H9 (cell line): ENCODE measurements around the gene LDB1. TPM values are rescaled to one million over a fixed set of nuclear protein-coding genes. Genes with fewer than 3 reads are reported as not detected.

Experiments used
- DNase-seq: peaks from one replicate; pipeline ENCODE4 v3.0.0-alpha.2; 2017
- H2AFZ ChIP-seq: one replicate; pipeline ENCODE4 v1.6.1; 2013; ENCODE audit warnings: mild to moderate bottlenecking, low read length, control low read depth, moderate library complexity
- H2AK5ac ChIP-seq: 2 replicates; pipeline ENCODE4 v1.6.1; 2013; ENCODE audit warnings: low read length, control low read depth, mixed read lengths; ENCODE audit not compliant: insufficient read length
- H2BK120ac ChIP-seq: one replicate; pipeline ENCODE4 v1.6.1; 2013; ENCODE audit warnings: low read depth, mild to moderate bottlenecking, low read length, control low read depth, inconsistent platforms; ENCODE audit not compliant: poor library complexity, severe bottlenecking
- H2BK12ac ChIP-seq: 2 replicates; pipeline ENCODE4 v1.6.1; 2013; ENCODE audit warnings: low read length, control low read depth, mixed read lengths, low read depth; ENCODE audit not compliant: insufficient read length
- H2BK15ac ChIP-seq: 2 replicates; pipeline ENCODE4 v1.6.1; 2013; ENCODE audit warnings: low read depth, low read length, control low read depth
- H2BK20ac ChIP-seq: one replicate; pipeline ENCODE4 v1.6.1; 2013; ENCODE audit warnings: low read depth, mild to moderate bottlenecking, low read length, control low read depth, inconsistent platforms; ENCODE audit not compliant: poor library complexity, severe bottlenecking
- H2BK5ac ChIP-seq: 2 replicates; pipeline ENCODE4 v1.6.1; 2013; ENCODE audit warnings: low read length, control low read depth, mixed read lengths; ENCODE audit not compliant: insufficient read length
- H3K14ac ChIP-seq: 2 replicates; pipeline ENCODE4 v1.6.1; 2013; ENCODE audit warnings: low read length, control low read depth; ENCODE audit not compliant: insufficient read depth
- H3K18ac ChIP-seq: 2 replicates; pipeline ENCODE4 v1.6.1; 2013; ENCODE audit warnings: low read depth, mild to moderate bottlenecking, mixed read lengths, low read length, control low read depth; ENCODE audit not compliant: insufficient read length
- H3K23ac ChIP-seq: 2 replicates; pipeline ENCODE4 v1.6.1; 2013; ENCODE audit warnings: low read length, control low read depth, mixed read lengths, low read depth; ENCODE audit not compliant: insufficient read length
- H3K23me2 ChIP-seq: 2 replicates; pipeline ENCODE4 v1.6.1; 2013; ENCODE audit warnings: low read depth, mild to moderate bottlenecking, mixed read lengths, low read length, control low read depth; ENCODE audit not compliant: insufficient read length, poor library complexity, severe bottlenecking
- H3K27ac ChIP-seq: 2 replicates; pipeline ENCODE4 v1.5.1; 2013; ENCODE audit warnings: low read length, control low read depth, mixed read lengths, low read depth; ENCODE audit not compliant: insufficient read length
- H3K27me3 ChIP-seq: 2 replicates; pipeline ENCODE4 v1.6.1; 2013; ENCODE audit warnings: low read length, control low read depth, inconsistent platforms; ENCODE audit not compliant: insufficient read depth
- H3K4ac ChIP-seq: 2 replicates; pipeline ENCODE4 v1.6.1; 2013; ENCODE audit warnings: low read depth, mild to moderate bottlenecking, control low read depth, inconsistent platforms, low read length, moderate library complexity
- H3K4me1 ChIP-seq: 2 replicates; pipeline ENCODE4 v1.6.1; 2013; ENCODE audit warnings: low read length, control low read depth, inconsistent platforms; ENCODE audit not compliant: insufficient read depth
- H3K4me2 ChIP-seq: 2 replicates; pipeline ENCODE4 v1.6.1; 2013; ENCODE audit warnings: low read length, control low read depth, mixed read lengths; ENCODE audit not compliant: insufficient read length, insufficient read depth
- H3K56ac ChIP-seq: 2 replicates; pipeline ENCODE4 v1.6.1; 2013; ENCODE audit warnings: low read depth, mild to moderate bottlenecking, mixed read lengths, low read length, control low read depth; ENCODE audit not compliant: insufficient read length
- H3K79me1 ChIP-seq: 2 replicates; pipeline ENCODE4 v1.6.1; 2013; ENCODE audit warnings: low read depth, mild to moderate bottlenecking, moderate library complexity, low read length, control low read depth, inconsistent platforms; ENCODE audit not compliant: insufficient read depth, poor library complexity, severe bottlenecking
- H3K79me2 ChIP-seq: 2 replicates; pipeline ENCODE4 v1.6.1; 2013; ENCODE audit warnings: low read length, control low read depth, inconsistent platforms; ENCODE audit not compliant: insufficient read depth
- H3K9ac ChIP-seq: 2 replicates; pipeline ENCODE4 v1.6.1; 2013; ENCODE audit warnings: low read length, control low read depth, mixed read lengths; ENCODE audit not compliant: insufficient read length; ENCODE audit errors: extremely low read depth
- H3K9me3 ChIP-seq: one replicate; pipeline ENCODE4 v1.6.1; 2013; ENCODE audit warnings: low read depth, low read length, inconsistent platforms; ENCODE audit not compliant: control insufficient read depth
- H3T11ph ChIP-seq: one replicate; pipeline ENCODE4 v1.6.1; 2013; ENCODE audit warnings: mild to moderate bottlenecking, low read length, control low read depth, inconsistent platforms
- H4K20me1 ChIP-seq: one replicate; pipeline ENCODE4 v1.6.1; 2013; ENCODE audit not compliant: control insufficient read depth, insufficient read length, insufficient read depth
- H4K5ac ChIP-seq: 2 replicates; pipeline ENCODE4 v1.6.1; 2013; ENCODE audit warnings: low read depth, mild to moderate bottlenecking, mixed read lengths, low read length, control low read depth; ENCODE audit not compliant: insufficient read length
- H4K8ac ChIP-seq: replicated peaks from 2 replicates; pipeline ENCODE4 v1.6.1; 2013; ENCODE audit warnings: low read length, control low read depth, mixed read lengths, low read depth; ENCODE audit not compliant: insufficient read length
- H4K91ac ChIP-seq: 2 replicates; pipeline ENCODE4 v1.6.1; 2013; ENCODE audit warnings: low read depth, mild to moderate bottlenecking, moderate library complexity, mixed read lengths, low read length, control low read depth; ENCODE audit not compliant: insufficient read length
- H3K27ac Mint-ChIP-seq, 3 experiments: 2 replicates in 2 of 3; 3 replicates in 1 of 3; pipeline ENCODE4 v1.8.0; 2020 to 2021; ENCODE audit warnings: mixed read lengths in 3 of 3, mild to moderate bottlenecking in 1 of 3, moderate library complexity in 1 of 3
- H3K27me3 Mint-ChIP-seq: 2 replicates; pipeline ENCODE4 v1.8.0; 2021; ENCODE audit warnings: low read depth, mild to moderate bottlenecking, moderate library complexity, mixed read lengths
- H3K36me3 Mint-ChIP-seq, 3 experiments: 2 replicates in 2 of 3; 3 replicates in 1 of 3; pipeline ENCODE4 v1.8.0; 2020 to 2021; ENCODE audit warnings: low read depth in 3 of 3, mixed read lengths in 3 of 3; ENCODE audit not compliant: insufficient read depth in 1 of 3
- H3K4me1 Mint-ChIP-seq, 2 experiments: 2 replicates each; pipeline ENCODE4 v1.8.0; 2020; ENCODE audit warnings: mixed read lengths in 2 of 2
- H3K4me3 Mint-ChIP-seq, 2 experiments: 2 replicates in 1 of 2; 3 replicates in 1 of 2; pipeline ENCODE4 v1.8.0; 2020 to 2021; ENCODE audit warnings: mild to moderate bottlenecking in 2 of 2, mixed read lengths in 2 of 2, moderate library complexity in 1 of 2
- H3K9me3 Mint-ChIP-seq, 2 experiments: 2 replicates in 1 of 2; 3 replicates in 1 of 2; pipeline ENCODE4 v1.8.0; 2020; ENCODE audit warnings: mild to moderate bottlenecking in 2 of 2, mixed read lengths in 2 of 2, moderate library complexity in 1 of 2
- total RNA-seq: library from RNA; stranded (reverse); gene quantifications from 2 replicates; pipeline ENCODE4 v1.2.1, GENCODE V29; 2021
- TF ChIP-seq, protein P1 (sequence below): fragments of 200-600 bp; sonication (generic); conservative IDR thresholded peaks from 3 replicates; pipeline ENCODE4 v1.8.0; 2021; ENCODE audit warnings: antibody characterized with exemption, mild to moderate bottlenecking

LDB1 gene
- total RNA-seq, 1 experiment from 2014 or later, result 80.5 TPM

DNA sequence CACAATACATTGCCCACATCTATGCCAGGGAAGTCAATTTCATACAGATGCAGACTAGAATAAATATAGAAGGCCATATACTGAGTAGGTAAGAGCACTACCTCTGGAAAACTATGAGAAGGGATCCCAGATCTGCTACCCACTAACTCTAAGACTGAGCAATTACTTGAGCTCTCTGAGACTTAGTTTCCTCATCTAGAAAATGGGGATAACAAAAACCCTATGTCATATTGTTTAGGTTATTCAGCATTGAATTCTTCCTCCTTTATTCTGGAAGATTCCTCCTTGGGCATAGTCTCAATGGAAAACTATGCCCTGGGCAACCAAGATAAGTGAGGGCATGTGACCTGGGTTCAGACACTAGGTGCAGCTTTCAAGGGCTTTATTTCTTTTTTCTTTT, 60.2 kb downstream of the LDB1 start:
- Mint-ChIP-seq H3K27me3 (peaks cover 18% of the 10 kb centered on the region), H3K27ac (no peak overlapping the region), H3K4me1 (peaks cover 15 to 17% of the 10 kb centered on the region in 2 experiments), H3K4me3 (no peak overlapping the region), H3K36me3 (no peaks in the 10 kb centered on the region), H3K9me3 (no peaks in the 10 kb centered on the region)
- Histone ChIP-seq H2AK5ac (no peak overlapping the region), H4K91ac (no peak overlapping the region), H3K27ac (no peak overlapping the region), H3K23me2 (peaks cover 4% of the 10 kb centered on the region), H2BK120ac (no peak overlapping the region), H2BK5ac (no peak overlapping the region), H2BK15ac (no peak overlapping the region), H2AFZ (no peak overlapping the region), H3K4me1 (no peaks in the 10 kb centered on the region), H3K4me2 (no peak overlapping the region), H3K18ac (no peak overlapping the region), H2BK12ac (no peak overlapping the region), H2BK20ac (no peak overlapping the region), H3K27me3 (no peaks in the 10 kb centered on the region), H3K23ac (no peak overlapping the region), H3K14ac (no peak overlapping the region), H3K79me1 (no peaks in the 10 kb centered on the region), H3K79me2 (no peaks in the 10 kb centered on the region), H4K20me1 (no peaks in the 10 kb centered on the region), H4K5ac (no peak overlapping the region), H3K56ac (no peak overlapping the region), H4K8ac (no peak overlapping the region), H3T11ph (no peak overlapping the region), H3K9ac (no peak overlapping the region), H3K9me3 (no peaks in the 10 kb centered on the region), H3K4ac (no peak overlapping the region)
- TF ChIP-seq, protein P1, sequence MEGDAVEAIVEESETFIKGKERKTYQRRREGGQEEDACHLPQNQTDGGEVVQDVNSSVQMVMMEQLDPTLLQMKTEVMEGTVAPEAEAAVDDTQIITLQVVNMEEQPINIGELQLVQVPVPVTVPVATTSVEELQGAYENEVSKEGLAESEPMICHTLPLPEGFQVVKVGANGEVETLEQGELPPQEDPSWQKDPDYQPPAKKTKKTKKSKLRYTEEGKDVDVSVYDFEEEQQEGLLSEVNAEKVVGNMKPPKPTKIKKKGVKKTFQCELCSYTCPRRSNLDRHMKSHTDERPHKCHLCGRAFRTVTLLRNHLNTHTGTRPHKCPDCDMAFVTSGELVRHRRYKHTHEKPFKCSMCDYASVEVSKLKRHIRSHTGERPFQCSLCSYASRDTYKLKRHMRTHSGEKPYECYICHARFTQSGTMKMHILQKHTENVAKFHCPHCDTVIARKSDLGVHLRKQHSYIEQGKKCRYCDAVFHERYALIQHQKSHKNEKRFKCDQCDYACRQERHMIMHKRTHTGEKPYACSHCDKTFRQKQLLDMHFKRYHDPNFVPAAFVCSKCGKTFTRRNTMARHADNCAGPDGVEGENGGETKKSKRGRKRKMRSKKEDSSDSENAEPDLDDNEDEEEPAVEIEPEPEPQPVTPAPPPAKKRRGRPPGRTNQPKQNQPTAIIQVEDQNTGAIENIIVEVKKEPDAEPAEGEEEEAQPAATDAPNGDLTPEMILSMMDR, result no peak
- no peak for DNase-seq

Other genes with a start within 250 kb of the LDB1 start
- gene ARMH3, start 64.2 kb downstream of the LDB1 start, total RNA-seq, result 18.5 and 20.4 TPM in 2 replicates
- gene HPS6, start 55.0 kb downstream of the LDB1 start, total RNA-seq, result 18.4 and 18.7 TPM in 2 replicates
- gene PPRC1, start 12.7 kb upstream of the LDB1 start, total RNA-seq, result 111 and 121 TPM in 2 replicates
- gene NOLC1, start 32.0 kb upstream of the LDB1 start, total RNA-seq, result 168 and 171 TPM in 2 replicates
- not detected in 2 replicates for gene ELOVL3, start 105.9 kb upstream of the LDB1 start, total RNA-seq
- gene PITX3, start 121.1 kb upstream of the LDB1 start, total RNA-seq, result not detected in 2 replicates
- 23.5 and 23.7 TPM in 2 replicates for gene GBF1, start 125.2 kb upstream of the LDB1 start, total RNA-seq